DOHH2 (cell line): ENCODE measurements around the gene ARFGAP2.

Experiments used
- CTCF ChIP-seq: fragments of 200-600 bp; sonication (generic); IDR thresholded peaks from one replicate; pipeline ENCODE4 v1.5.1; 2014; ENCODE audit warnings: antibody characterized with exemption, mild to moderate bottlenecking, low read depth, low read length; ENCODE audit not compliant: poor library complexity, severe bottlenecking
- EZH2phosphoT487 ChIP-seq: fragments of 200-600 bp; sonication (generic); IDR thresholded peaks from 2 replicates; pipeline ENCODE4 v1.6.1; 2017; ENCODE audit warnings: borderline replicate concordance, mild to moderate bottlenecking, antibody characterized with exemption, low read length, moderate library complexity, mixed read lengths

GRCh38 chr11:47163898-47164297 lies 12.8 kb downstream of the ARFGAP2 start:
- TF ChIP-seq EZH2phosphoT487 = no peak
- TF ChIP-seq CTCF = no peak
